Esophagus muscularis mucosa (tissue), 3 donors: ENCODE results near the gene TEDC1.

Experiments used
- POLR2A ChIP-seq: fragments of 450-650 bp; IDR thresholded peaks from one replicate; pipeline ENCODE4 v1.6.1; 2017; ENCODE audit warnings: antibody characterized with exemption, moderate library complexity, mild to moderate bottlenecking, low read depth
- TF ChIP-seq, protein P1 (sequence below), 3 experiments: fragments of 200-600 bp in 2 of 3; fragments of 450-650 bp in 1 of 3; sonication (generic) in 2 of 3; IDR thresholded peaks; one replicate each; pipeline ENCODE4 v1.5.1; 2017 to 2019; ENCODE audit warnings: antibody characterized with exemption in 3 of 3, mild to moderate bottlenecking in 2 of 3, moderate library complexity in 1 of 3

DNA sequence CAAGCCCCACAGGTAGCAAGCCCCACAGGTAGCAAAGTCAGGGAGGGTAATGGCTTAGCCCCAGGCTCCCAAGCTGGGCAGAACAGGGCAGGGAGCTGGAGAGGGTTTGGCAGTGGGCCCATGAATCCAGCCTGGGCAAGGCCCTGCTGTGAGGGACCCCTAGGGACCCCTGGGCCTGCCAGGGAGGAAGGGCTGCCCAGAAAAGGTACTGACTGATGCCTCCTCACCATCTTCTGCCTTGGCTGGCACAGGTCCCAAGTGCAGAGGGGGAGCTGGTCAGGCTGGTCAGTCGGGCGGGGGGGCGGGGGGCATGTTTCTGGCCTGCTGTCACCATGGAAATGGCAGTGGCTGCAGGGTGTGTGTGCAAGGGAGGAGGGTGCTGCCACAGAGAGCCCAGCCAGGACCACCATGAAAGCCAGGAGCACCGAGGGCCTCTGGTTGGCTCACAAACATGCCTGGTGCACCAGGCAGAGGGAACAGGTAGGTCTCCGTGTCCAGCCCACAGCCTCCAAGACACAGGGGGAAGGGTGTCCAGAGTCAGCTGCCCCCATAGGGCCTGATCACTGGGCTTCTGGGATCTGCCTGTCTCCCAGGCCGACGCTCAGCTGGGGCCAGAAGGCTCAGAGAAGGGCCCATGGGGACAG lies 17.9 kb upstream of the TEDC1 start:
- no peak for TF ChIP-seq POLR2A
- TF ChIP-seq, protein P1, sequence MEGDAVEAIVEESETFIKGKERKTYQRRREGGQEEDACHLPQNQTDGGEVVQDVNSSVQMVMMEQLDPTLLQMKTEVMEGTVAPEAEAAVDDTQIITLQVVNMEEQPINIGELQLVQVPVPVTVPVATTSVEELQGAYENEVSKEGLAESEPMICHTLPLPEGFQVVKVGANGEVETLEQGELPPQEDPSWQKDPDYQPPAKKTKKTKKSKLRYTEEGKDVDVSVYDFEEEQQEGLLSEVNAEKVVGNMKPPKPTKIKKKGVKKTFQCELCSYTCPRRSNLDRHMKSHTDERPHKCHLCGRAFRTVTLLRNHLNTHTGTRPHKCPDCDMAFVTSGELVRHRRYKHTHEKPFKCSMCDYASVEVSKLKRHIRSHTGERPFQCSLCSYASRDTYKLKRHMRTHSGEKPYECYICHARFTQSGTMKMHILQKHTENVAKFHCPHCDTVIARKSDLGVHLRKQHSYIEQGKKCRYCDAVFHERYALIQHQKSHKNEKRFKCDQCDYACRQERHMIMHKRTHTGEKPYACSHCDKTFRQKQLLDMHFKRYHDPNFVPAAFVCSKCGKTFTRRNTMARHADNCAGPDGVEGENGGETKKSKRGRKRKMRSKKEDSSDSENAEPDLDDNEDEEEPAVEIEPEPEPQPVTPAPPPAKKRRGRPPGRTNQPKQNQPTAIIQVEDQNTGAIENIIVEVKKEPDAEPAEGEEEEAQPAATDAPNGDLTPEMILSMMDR (IDR thresholded peaks at IDR 0.05), result no peak
